Esophagus squamous epithelium (tissue), 4 donors: ENCODE data around the gene MIA2.

Experiments used
- POLR2A ChIP-seq, 4 donors: fragments of 450-650 bp; IDR thresholded peaks; one replicate each; pipeline ENCODE4 v1.6.1; 2017; ENCODE audit warnings: antibody characterized with exemption in 4 of 4, mild to moderate bottlenecking in 4 of 4, moderate library complexity in 3 of 4
- TF ChIP-seq, protein P1 (sequence below), 6 experiments: fragments of 450-650 bp in 4 of 6; fragments of 200-600 bp in 2 of 6; sonication (generic) in 2 of 6; IDR thresholded peaks; one replicate each; pipeline ENCODE4 v1.5.1; 2016 to 2019; ENCODE audit warnings: antibody characterized with exemption in 6 of 6, mild to moderate bottlenecking in 4 of 6, moderate library complexity in 4 of 6

GRCh38 chr14:39382463-39382862 lies 148.7 kb downstream of the MIA2 start:
- TF ChIP-seq, protein P1, sequence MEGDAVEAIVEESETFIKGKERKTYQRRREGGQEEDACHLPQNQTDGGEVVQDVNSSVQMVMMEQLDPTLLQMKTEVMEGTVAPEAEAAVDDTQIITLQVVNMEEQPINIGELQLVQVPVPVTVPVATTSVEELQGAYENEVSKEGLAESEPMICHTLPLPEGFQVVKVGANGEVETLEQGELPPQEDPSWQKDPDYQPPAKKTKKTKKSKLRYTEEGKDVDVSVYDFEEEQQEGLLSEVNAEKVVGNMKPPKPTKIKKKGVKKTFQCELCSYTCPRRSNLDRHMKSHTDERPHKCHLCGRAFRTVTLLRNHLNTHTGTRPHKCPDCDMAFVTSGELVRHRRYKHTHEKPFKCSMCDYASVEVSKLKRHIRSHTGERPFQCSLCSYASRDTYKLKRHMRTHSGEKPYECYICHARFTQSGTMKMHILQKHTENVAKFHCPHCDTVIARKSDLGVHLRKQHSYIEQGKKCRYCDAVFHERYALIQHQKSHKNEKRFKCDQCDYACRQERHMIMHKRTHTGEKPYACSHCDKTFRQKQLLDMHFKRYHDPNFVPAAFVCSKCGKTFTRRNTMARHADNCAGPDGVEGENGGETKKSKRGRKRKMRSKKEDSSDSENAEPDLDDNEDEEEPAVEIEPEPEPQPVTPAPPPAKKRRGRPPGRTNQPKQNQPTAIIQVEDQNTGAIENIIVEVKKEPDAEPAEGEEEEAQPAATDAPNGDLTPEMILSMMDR (IDR thresholded peaks at IDR 0.05), result no peak
- TF ChIP-seq POLR2A (IDR thresholded peaks at IDR 0.05), result no peak
